H1 (cell line): ENCODE measurements around the gene SLC25A53. TPM values are rescaled to one million over a fixed set of nuclear protein-coding genes. Genes with fewer than 3 reads are reported as not detected.

Experiments
- CTCF ChIA-PET: fragments of 300-600 bp; sonication (Branson Sonifier 250); formaldehyde crosslinking; loops from one replicate; lab custom pipeline; 2021; ENCODE audit not compliant: partially characterized antibody; lab: Charles Lee
- POLR2A ChIA-PET: fragments of 300-600 bp; sonication (Branson Sonifier 250); formaldehyde crosslinking; loops from one replicate; lab custom pipeline; 2021; ENCODE audit warnings: inconsistent platforms; ENCODE audit not compliant: partially characterized antibody; lab: Charles Lee
- DNase-seq, 2 experiments: peaks; one replicate each; pipeline versions ENCODE4 v3.0.0 to v3.0.0-alpha.2; 2010 to 2022; ENCODE audit warnings: low spot score in 2 of 2, low read depth in 1 of 2, mixed read lengths in 1 of 2
- FAIRE-seq: peaks from 2 replicates; lab custom pipeline; 2011; peaks lifted over from hg19 to GRCh38; lab: Jason Lieb, UNC
- H2AFZ ChIP-seq: 2 replicates; pipeline ENCODE4 v1.8.1; 2012; ENCODE audit warnings: low read length, inconsistent platforms
- H2AK5ac ChIP-seq: 2 replicates; pipeline ENCODE4 v1.6.1; 2013; ENCODE audit warnings: low read depth, low read length
- H2BK120ac ChIP-seq: replicated peaks from 2 replicates; pipeline ENCODE3; 2013; ENCODE audit warnings: low read depth, low read length, inconsistent platforms
- H2BK12ac ChIP-seq: 2 replicates; pipeline ENCODE4 v1.6.1; 2013; ENCODE audit warnings: low read depth, low read length
- H2BK15ac ChIP-seq: 2 replicates; pipeline ENCODE4 v1.6.1; 2013; ENCODE audit warnings: low read length
- H2BK20ac ChIP-seq: 2 replicates; pipeline ENCODE4 v1.6.1; 2013; ENCODE audit warnings: low read length
- H2BK5ac ChIP-seq: 2 replicates; pipeline ENCODE4 v1.6.1; 2013; ENCODE audit warnings: low read depth, low read length
- H3K14ac ChIP-seq: 2 replicates; pipeline ENCODE4 v1.6.1; 2013; ENCODE audit warnings: inconsistent platforms; ENCODE audit not compliant: insufficient read length
- H3K18ac ChIP-seq: 2 replicates; pipeline ENCODE4 v1.6.1; 2013; ENCODE audit warnings: low read length; ENCODE audit errors: extremely low read depth
- H3K23ac ChIP-seq: 2 replicates; pipeline ENCODE4 v1.6.1; 2013; ENCODE audit warnings: inconsistent platforms; ENCODE audit not compliant: insufficient read length
- H3K23me2 ChIP-seq: 2 replicates; pipeline ENCODE4 v1.6.1; 2013; ENCODE audit warnings: low read depth, low read length
- H3K27ac ChIP-seq: 2 replicates; pipeline ENCODE4 v1.6.1; 2011; ENCODE audit warnings: low read depth, low read length, inconsistent platforms
- H3K27me3 ChIP-seq, 4 experiments: replicated peaks in 1 of 4; 1 replicate in 1 of 4; 2 replicates in 3 of 4; pipeline versions ENCODE4 v1.6.1 to v1.8.1; 2011 to 2013; ENCODE audit warnings: low read length in 3 of 4, mild to moderate bottlenecking in 3 of 4, inconsistent platforms in 2 of 4, mixed read lengths in 2 of 4, moderate library complexity in 1 of 4; ENCODE audit not compliant: control insufficient read depth in 3 of 4, insufficient read depth in 3 of 4; ENCODE audit errors: extremely low read depth in 1 of 4
- H3K36me3 ChIP-seq, 4 experiments: 2 replicates each; pipeline versions ENCODE4 v1.6.1 to v1.8.1; 2011 to 2013; ENCODE audit warnings: mild to moderate bottlenecking in 4 of 4, low read length in 3 of 4, moderate library complexity in 2 of 4, control low read depth in 1 of 4, inconsistent platforms in 1 of 4; ENCODE audit not compliant: insufficient read depth in 4 of 4, control insufficient read depth in 2 of 4
- H3K4ac ChIP-seq: replicated peaks from 2 replicates; pipeline ENCODE3; 2013; ENCODE audit warnings: low read length, low read depth, mixed read lengths, inconsistent platforms; ENCODE audit not compliant: insufficient read length
- H3K4me1 ChIP-seq, 4 experiments: replicated peaks in 1 of 4; 1 replicate in 1 of 4; 2 replicates in 3 of 4; pipeline versions ENCODE4 v1.6.1 to v1.8.1; 2011 to 2013; ENCODE audit warnings: low read length in 3 of 4, inconsistent platforms in 2 of 4, mixed read lengths in 1 of 4; ENCODE audit not compliant: insufficient read depth in 4 of 4, control insufficient read depth in 3 of 4
- H3K4me2 ChIP-seq, 2 experiments: 2 replicates each; pipeline versions ENCODE4 v1.6.1 to v1.8.1; 2011 to 2013; ENCODE audit warnings: low read depth in 2 of 2, low read length in 2 of 2, control low read depth in 1 of 2, inconsistent platforms in 1 of 2, mild to moderate bottlenecking in 1 of 2; ENCODE audit not compliant: insufficient read depth in 1 of 2
- H3K4me3 ChIP-seq, 4 experiments: fragments of 200-600, 300-600 bp in 1 of 4; sonication (generic), shearing (Covaris generic), sonication (Bioruptor Twin) in 1 of 4; 2 replicates each; pipeline versions ENCODE4 v1.5.1 to v1.8.1; 2011 to 2016; ENCODE audit warnings: low read length in 4 of 4, low read depth in 3 of 4, control low read depth in 2 of 4, inconsistent platforms in 2 of 4, mild to moderate bottlenecking in 2 of 4, mixed read lengths in 1 of 4, moderate library complexity in 1 of 4; ENCODE audit not compliant: insufficient read depth in 2 of 4; ENCODE audit errors: extremely low read depth in 1 of 4
- H3K56ac ChIP-seq: replicated peaks from 2 replicates; pipeline ENCODE3; 2013; ENCODE audit warnings: low read depth, mild to moderate bottlenecking, mixed read lengths, low read length, inconsistent platforms; ENCODE audit not compliant: insufficient read length
- H3K79me1 ChIP-seq: 2 replicates; pipeline ENCODE4 v1.6.1; 2013; ENCODE audit warnings: low read depth, low read length, control low read depth
- H3K79me2 ChIP-seq, 2 experiments: 2 replicates each; pipeline versions ENCODE4 v1.6.1 to v1.8.1; 2012 to 2013; ENCODE audit warnings: low read length in 2 of 2, mild to moderate bottlenecking in 2 of 2, inconsistent platforms in 1 of 2; ENCODE audit not compliant: insufficient read depth in 2 of 2, control insufficient read depth in 1 of 2
- H3K9ac ChIP-seq, 4 experiments: replicated peaks in 1 of 4; 1 replicate in 1 of 4; 2 replicates in 3 of 4; pipeline versions ENCODE4 v1.6.1 to v1.8.1; 2011 to 2013; ENCODE audit warnings: low read depth in 3 of 4, low read length in 3 of 4, control low read depth in 2 of 4, mild to moderate bottlenecking in 2 of 4, moderate library complexity in 2 of 4, inconsistent platforms in 1 of 4; ENCODE audit errors: extremely low read depth in 1 of 4
- H3K9me3 ChIP-seq, 2 experiments: 2 replicates each; pipeline versions ENCODE4 v1.6.1 to v1.8.1; 2012 to 2013; ENCODE audit warnings: mild to moderate bottlenecking in 2 of 2, moderate library complexity in 2 of 2, control low read depth in 1 of 2, inconsistent platforms in 1 of 2, low read depth in 1 of 2, low read length in 1 of 2, mixed read lengths in 1 of 2; ENCODE audit not compliant: insufficient read depth in 2 of 2
- H4K20me1 ChIP-seq, 2 experiments: replicated peaks in 1 of 2; 2 replicates each; pipeline versions ENCODE3 to v1.8.1; 2011 to 2013; ENCODE audit warnings: inconsistent platforms in 2 of 2, low read length in 2 of 2, mild to moderate bottlenecking in 1 of 2; ENCODE audit not compliant: insufficient read depth in 2 of 2, control insufficient read depth in 1 of 2
- H4K5ac ChIP-seq: 2 replicates; pipeline ENCODE4 v1.6.1; 2013; ENCODE audit warnings: low read length, low read depth, mixed read lengths, inconsistent platforms; ENCODE audit not compliant: insufficient read length
- H4K8ac ChIP-seq: 2 replicates; pipeline ENCODE4 v1.8.0; 2013; ENCODE audit warnings: mild to moderate bottlenecking, moderate library complexity, low read length, inconsistent platforms; ENCODE audit not compliant: insufficient read depth; ENCODE audit errors: extremely low read depth
- H4K91ac ChIP-seq: replicated peaks from 2 replicates; pipeline ENCODE3; 2013; ENCODE audit warnings: low read length, mixed read lengths, inconsistent platforms; ENCODE audit not compliant: insufficient read length
- EGR1 ChIP-seq: IDR thresholded peaks from 2 replicates; pipeline ENCODE4 v1.6.1; 2011; ENCODE audit warnings: low read depth, low read length, borderline replicate concordance
- FOSL1 ChIP-seq: IDR thresholded peaks from 2 replicates; pipeline ENCODE4 v1.6.1; 2011; ENCODE audit warnings: mild to moderate bottlenecking, low read depth, low read length, moderate library complexity; ENCODE audit not compliant: insufficient read depth
- HDAC2 ChIP-seq, 2 experiments: fragments of 300-600 bp in 1 of 2; sonication (generic) in 1 of 2; IDR thresholded peaks; 2 replicates each; pipeline ENCODE4 v1.6.1; 2011 to 2012; ENCODE audit warnings: low read depth in 2 of 2, low read length in 2 of 2, mild to moderate bottlenecking in 2 of 2, moderate library complexity in 2 of 2, borderline replicate concordance in 1 of 2, inconsistent platforms in 1 of 2
- JUN ChIP-seq: IDR thresholded peaks from 2 replicates; pipeline ENCODE4 v1.6.1; 2011; ENCODE audit warnings: low read depth, mild to moderate bottlenecking, improper control_type of control experiment, low read length
- KDM1A ChIP-seq: fragments of 200-600, 300-600 bp; sonication (generic); IDR thresholded peaks from 2 replicates; pipeline ENCODE4 v1.7.1; 2016; ENCODE audit warnings: mild to moderate bottlenecking, low read length, borderline replicate concordance
- KDM5A ChIP-seq: fragments of 200-600 bp; IDR thresholded peaks from 2 replicates; pipeline ENCODE4 v1.7.1; 2012; ENCODE audit warnings: mild to moderate bottlenecking, low read length, inconsistent platforms, mixed read lengths
- NANOG ChIP-seq: IDR thresholded peaks from 2 replicates; pipeline ENCODE4 v1.6.1; 2011; ENCODE audit warnings: low read length, low read depth, mild to moderate bottlenecking, inconsistent platforms; ENCODE audit not compliant: insufficient read depth, poor library complexity, severe bottlenecking
- RBBP5 ChIP-seq: IDR thresholded peaks from 2 replicates; pipeline ENCODE4 v1.7.1; 2012; ENCODE audit warnings: low read depth, mild to moderate bottlenecking, inconsistent platforms, low read length, moderate library complexity, borderline replicate concordance
- RNF2 ChIP-seq: fragments of 200-900, 300-1000 bp; sonication (generic); IDR thresholded peaks from 2 replicates; pipeline ENCODE4 v1.7.1; 2016; ENCODE audit warnings: borderline replicate concordance, low read depth, mild to moderate bottlenecking, antibody characterized with exemption, low read length; ENCODE audit not compliant: poor library complexity, severe bottlenecking; ENCODE audit errors: missing control alignments
- SP4 ChIP-seq: IDR thresholded peaks from 2 replicates; pipeline ENCODE4 v1.6.1; 2012; ENCODE audit warnings: low read length, inconsistent platforms
- SRF ChIP-seq: IDR thresholded peaks from 2 replicates; pipeline ENCODE4 v1.6.1; 2011; ENCODE audit warnings: mild to moderate bottlenecking, low read depth, low read length, moderate library complexity
- TEAD4 ChIP-seq: IDR thresholded peaks from 2 replicates; pipeline ENCODE4 v1.6.1; 2012; ENCODE audit warnings: low read depth, low read length, inconsistent platforms, mixed read lengths
- USF2 ChIP-seq: IDR thresholded peaks from 2 replicates; pipeline ENCODE4 v1.6.1; 2011; ENCODE audit warnings: low read length, improper control_type of control experiment
- WGBS, 2 experiments: shearing (Covaris generic) in 1 of 2; methylation state at CpG; one replicate each; pipeline versions ENCODE4 v1.1.6 to v1.1.7; 2013 to 2015; ENCODE audit warnings: low lambda C conversion rate in 2 of 2, mixed read lengths in 2 of 2, inconsistent platforms in 1 of 2, low coverage in 1 of 2, missing lambda C conversion rate in 1 of 2; ENCODE audit not compliant: insufficient replicate concordance in 2 of 2, insufficient coverage in 1 of 2, insufficient read length in 1 of 2; ENCODE audit errors: extremely low coverage in 1 of 2, missing lambda C conversion rate in 1 of 2; 5-methylcytosine and 5-hydroxymethylcytosine counted together
- polyA plus RNA-seq, 7 experiments: library from polyadenylated mRNA; depleted of rRNA in 3 of 7; stranded (reverse) in 5 of 7; unstranded in 2 of 7; fragments of >200 nt in 5 of 7; fragments of 200-250 nt in 2 of 7; gene quantifications; 1 replicate in 5 of 7; 2 replicates in 1 of 7; 4 replicates in 1 of 7; pipeline versions ENCODE4 v1.2.1 to v1.2.3, GENCODE V29; 2011 to 2013; ENCODE audit warnings: missing spikeins in 2 of 7, mixed read lengths in 2 of 7
- total RNA-seq: library from RNA; stranded (reverse); fragmentation: NEBNext Ultra II Directional; extraction: Animal tissue kit (Norgen Biotek cat#: 25700); gene quantifications from 2 replicates; pipeline ENCODE4 v1.2.1, GENCODE V29; 2021

SLC25A53 gene
- total and polyA plus RNA-seq, 2 of the 8 experiments (the other 6 are each of a cell fraction or from before 2014, with no cell fraction given) = 2.4 to 4.2 TPM

GRCh38 chrX:104183685-104184084 lies 26.9 kb upstream of the SLC25A53 start:
- no peak overlapping the region for H4K5ac ChIP-seq
- H3K23ac ChIP-seq = no peak overlapping the region
- no peak overlapping the region for H4K91ac ChIP-seq
- H3K79me1 ChIP-seq = no peaks in the 10 kb centered on the region
- H3K4ac ChIP-seq = no peak overlapping the region
- H2BK120ac ChIP-seq = no peak overlapping the region
- no peak overlapping the region for H3K4me2 ChIP-seq
- no peak overlapping the region for H4K8ac ChIP-seq
- no peaks in the 10 kb centered on the region for H3K79me2 ChIP-seq
- H3K4me3 ChIP-seq = no peak overlapping the region
- FAIRE-seq (no peak), DNase-seq (no peak)
- H3K56ac ChIP-seq = no peak overlapping the region
- peaks cover 0 to 21% (median 3%) of the 10 kb centered on the region in 4 experiments; a peak in 4 of 8 replicates for H3K36me3 ChIP-seq
- POLR2A ChIA-PET = no interaction called here
- CTCF ChIA-PET = interaction anchor here (1.2 kb wide), 1 partner anchor 12 kb away, joined by 3 read pairs; no protein-coding TSS in a partner anchor
- no peaks in the 10 kb centered on the region for H3K9me3 ChIP-seq
- H3K9ac ChIP-seq = no peak overlapping the region
- H2BK15ac ChIP-seq = no peak overlapping the region
- H3K4me1 ChIP-seq = no peaks in the 10 kb centered on the region
- no peak overlapping the region for H3K14ac ChIP-seq
- H3K27ac ChIP-seq = no peak overlapping the region
- no peak overlapping the region for H2BK12ac ChIP-seq
- H3K27me3 ChIP-seq = no peaks in the 10 kb centered on the region
- H3K18ac ChIP-seq = no peak overlapping the region
- H3K23me2 ChIP-seq = no peaks in the 10 kb centered on the region
- H2AFZ ChIP-seq = no peak overlapping the region
- no peak overlapping the region for H2BK5ac ChIP-seq
- no peak overlapping the region for H2AK5ac ChIP-seq
- H2BK20ac ChIP-seq = no peak overlapping the region
- no peaks in the 10 kb centered on the region for H4K20me1 ChIP-seq
- WGBS, 2 experiments = 100% methylated on average over 3 of the region's 4 CpGs; no CpG with 5 or more reads in 1 of the 2 experiments
- TF ChIP-seq SP4 (no peak), KDM1A (no peak), TEAD4 (no peak), FOSL1 (no peak), SRF (no peak), USF2 (no peak), HDAC2 (IDR thresholded peaks at IDR 0.05; ENCODE audit: borderline replicate concordance in 1 of 2, low read depth in 2 of 2, low read length in 2 of 2) (no peak), RBBP5 (no peak), JUN (no peak), RNF2 (no peak), NANOG (no peak), EGR1 (no peak), KDM5A (no peak)
